Ishikawa (cell line): ENCODE measurements around the gene ANKRD11.

ENCODE experiments used
- CEBPB ChIP-seq: IDR thresholded peaks from 2 replicates; pipeline ENCODE4 v1.6.1; 2012
- CREB1 ChIP-seq: IDR thresholded peaks from 2 replicates; pipeline ENCODE4 v1.6.1; 2012; ENCODE audit warnings: low read depth
- EGR1 ChIP-seq: IDR thresholded peaks from 2 replicates; pipeline ENCODE4 v1.6.1; 2012
- EP300 ChIP-seq: IDR thresholded peaks from 2 replicates; pipeline ENCODE4 v1.6.1; 2012; ENCODE audit warnings: borderline replicate concordance
- MAX ChIP-seq: IDR thresholded peaks from 2 replicates; pipeline ENCODE4 v1.6.1; 2012
- NFIC ChIP-seq: IDR thresholded peaks from 2 replicates; pipeline ENCODE4 v1.6.1; 2012
- RAD21 ChIP-seq: IDR thresholded peaks from 2 replicates; pipeline ENCODE4 v1.6.1; 2012; ENCODE audit warnings: low read depth
- REST ChIP-seq: IDR thresholded peaks from 2 replicates; pipeline ENCODE4 v1.6.1; 2012; ENCODE audit warnings: low read depth, mild to moderate bottlenecking
- TAF1 ChIP-seq: IDR thresholded peaks from 2 replicates; pipeline ENCODE4 v1.6.1; 2012; ENCODE audit warnings: low read depth, mild to moderate bottlenecking
- YY1 ChIP-seq: IDR thresholded peaks from 2 replicates; pipeline ENCODE4 v1.6.1; 2012; ENCODE audit warnings: low read depth
- ZBTB7A ChIP-seq: IDR thresholded peaks from 2 replicates; pipeline ENCODE4 v1.6.1; 2012; ENCODE audit warnings: low read depth

GRCh38 chr16:89458967-89459366 is 31.4 kb downstream of the ANKRD11 start:
- TF ChIP-seq TAF1 (no peak), CREB1 (no peak), RAD21 (no peak), MAX (no peak), EGR1 (no peak), NFIC (no peak), CEBPB (no peak), ZBTB7A (no peak), EP300 (no peak), REST (no peak), YY1 (no peak)
